Hepatocyte (in vitro differentiated cells): ENCODE data around the gene GRIPAP1. TPM values are rescaled to one million over a fixed set of nuclear protein-coding genes. Genes with fewer than 3 reads are reported as not detected.

Experiments used
- DNase-seq: peaks from one replicate; pipeline ENCODE4 v3.0.0-alpha.2; 2016; ENCODE audit warnings: low spot score
- H2AFZ ChIP-seq: fragments of 200-600 bp; sonication (generic); 2 replicates; pipeline ENCODE4 v1.6.0; 2016; ENCODE audit warnings: antibody characterized with exemption, mild to moderate bottlenecking
- H3K27ac ChIP-seq: fragments of 200-600 bp; sonication (generic); 2 replicates; pipeline ENCODE4 v1.5.1; 2016; ENCODE audit warnings: mild to moderate bottlenecking
- H3K27me3 ChIP-seq: fragments of 200-600 bp; sonication (generic); 2 replicates; pipeline ENCODE4 v1.6.1; 2016
- H3K36me3 ChIP-seq: fragments of 200-600 bp; sonication (generic); replicated peaks from 2 replicates; pipeline ENCODE4 v1.5.1; 2016; ENCODE audit warnings: low read depth; ENCODE audit not compliant: insufficient read depth
- H3K4me1 ChIP-seq: fragments of 200-600 bp; sonication (generic); 2 replicates; pipeline ENCODE4 v1.5.1; 2016; ENCODE audit warnings: mild to moderate bottlenecking, moderate library complexity; ENCODE audit not compliant: insufficient read depth
- H3K4me2 ChIP-seq: fragments of 200-600 bp; sonication (generic); 2 replicates; pipeline ENCODE4 v1.6.0; 2016
- H3K4me3 ChIP-seq: fragments of 200-600 bp; sonication (generic); 2 replicates; pipeline ENCODE4 v1.5.1; 2016; ENCODE audit warnings: mild to moderate bottlenecking
- H3K79me2 ChIP-seq: fragments of 200-600 bp; sonication (generic); 2 replicates; pipeline ENCODE4 v1.6.0; 2017; ENCODE audit warnings: mild to moderate bottlenecking
- H3K9me2 ChIP-seq: fragments of 200-600 bp; sonication (generic); replicated peaks from 2 replicates; pipeline ENCODE4 v1.6.0; 2017; ENCODE audit warnings: mild to moderate bottlenecking; ENCODE audit not compliant: insufficient read depth
- H3K9me3 ChIP-seq: fragments of 200-600 bp; sonication (generic); 2 replicates; pipeline ENCODE4 v1.5.1; 2016; ENCODE audit warnings: low read depth, mild to moderate bottlenecking
- H4K20me1 ChIP-seq: fragments of 200-600 bp; sonication (generic); 2 replicates; pipeline ENCODE4 v1.6.0; 2016; ENCODE audit warnings: mild to moderate bottlenecking; ENCODE audit not compliant: insufficient read depth, poor library complexity, severe bottlenecking
- CTCF ChIP-seq: fragments of 200-600 bp; sonication (generic); IDR thresholded peaks from 2 replicates; pipeline ENCODE4 v1.5.1; 2016; ENCODE audit warnings: antibody characterized with exemption, mild to moderate bottlenecking; ENCODE audit not compliant: poor library complexity
- EZH2 ChIP-seq: fragments of 200-600 bp; sonication (generic); IDR thresholded peaks from 2 replicates; pipeline ENCODE4 v1.6.1; 2016; ENCODE audit warnings: antibody characterized with exemption, mild to moderate bottlenecking, borderline replicate concordance
- EZH2phosphoT487 ChIP-seq: fragments of 200-600 bp; sonication (generic); IDR thresholded peaks from one replicate; pipeline ENCODE4 v1.6.1; 2018; ENCODE audit warnings: antibody characterized with exemption, mild to moderate bottlenecking, low read depth, moderate library complexity; ENCODE audit not compliant: unreplicated experiment, severe bottlenecking
- WGBS: methylation state at CpG from one replicate; pipeline ENCODE4 v1.1.6; 2016; ENCODE audit warnings: low lambda C conversion rate; ENCODE audit errors: missing lambda C conversion rate; 5-methylcytosine and 5-hydroxymethylcytosine counted together
- polyA plus RNA-seq: library from polyadenylated mRNA; unstranded; fragments of >200 nt; fragmentation: Nextera tagmentation; extraction: Ambion mirVana; gene quantifications from 2 replicates; pipeline ENCODE4 v1.2.1, GENCODE V29; 2016
- total RNA-seq: library from RNA; depleted of rRNA; stranded (reverse); fragments of >200 nt; gene quantifications from 2 replicates; pipeline ENCODE4 v1.2.3, GENCODE V29; 2014

GRIPAP1 gene
- total and polyA plus RNA-seq, 2 experiments from 2014 or later, result 20.2 to 31.4 TPM

GRCh38 chrX:48934581-48935300 lies 67.3 kb downstream of the GRIPAP1 start:
- no peak overlapping the region for H2AFZ ChIP-seq
- DNase-seq, result no peak
- H3K36me3 ChIP-seq, result no peaks in the 10 kb centered on the region
- H3K27me3 ChIP-seq, result no peaks in the 10 kb centered on the region
- no peaks in the 10 kb centered on the region for H3K9me2 ChIP-seq
- no peaks in the 10 kb centered on the region for H3K4me1 ChIP-seq
- no peak overlapping the region for H3K27ac ChIP-seq
- no peaks in the 10 kb centered on the region for H3K9me3 ChIP-seq
- H3K4me3 ChIP-seq, result no peak overlapping the region
- H4K20me1 ChIP-seq, result peaks cover 6% of the 10 kb centered on the region
- WGBS, result 74% methylated on average over 7 of the region's 7 CpGs
- peaks cover 17% of the 10 kb centered on the region for H3K79me2 ChIP-seq
- no peak overlapping the region for H3K4me2 ChIP-seq
- TF ChIP-seq EZH2 (no peak), EZH2phosphoT487 (no peak), CTCF (no peak)

- Histone ChIP-seq H3K9me2 (no peaks in the 10 kb centered on the region), H3K27ac (no peak overlapping the region), H3K4me3 (no peak overlapping the region), H3K36me3 (no peaks in the 10 kb centered on the region), H3K4me1 (no peaks in the 10 kb centered on the region), H4K20me1 (peaks cover 3% of the 10 kb centered on the region), H3K27me3 (no peaks in the 10 kb centered on the region), H3K79me2 (peaks cover 8% of the 10 kb centered on the region), H3K9me3 (no peaks in the 10 kb centered on the region), H3K4me2 (no peak overlapping the region), H2AFZ (no peak overlapping the region)
- DNase-seq, result no peak
- no peak for TF ChIP-seq CTCF
- TF ChIP-seq EZH2phosphoT487, result no peak
- no peak for TF ChIP-seq EZH2
- 87% methylated on average over 2 of the region's 2 CpGs for WGBS
Observed at GRCh38 chrX:48933757-48934156, 68.3 kb downstream of the GRIPAP1 start.

DNA sequence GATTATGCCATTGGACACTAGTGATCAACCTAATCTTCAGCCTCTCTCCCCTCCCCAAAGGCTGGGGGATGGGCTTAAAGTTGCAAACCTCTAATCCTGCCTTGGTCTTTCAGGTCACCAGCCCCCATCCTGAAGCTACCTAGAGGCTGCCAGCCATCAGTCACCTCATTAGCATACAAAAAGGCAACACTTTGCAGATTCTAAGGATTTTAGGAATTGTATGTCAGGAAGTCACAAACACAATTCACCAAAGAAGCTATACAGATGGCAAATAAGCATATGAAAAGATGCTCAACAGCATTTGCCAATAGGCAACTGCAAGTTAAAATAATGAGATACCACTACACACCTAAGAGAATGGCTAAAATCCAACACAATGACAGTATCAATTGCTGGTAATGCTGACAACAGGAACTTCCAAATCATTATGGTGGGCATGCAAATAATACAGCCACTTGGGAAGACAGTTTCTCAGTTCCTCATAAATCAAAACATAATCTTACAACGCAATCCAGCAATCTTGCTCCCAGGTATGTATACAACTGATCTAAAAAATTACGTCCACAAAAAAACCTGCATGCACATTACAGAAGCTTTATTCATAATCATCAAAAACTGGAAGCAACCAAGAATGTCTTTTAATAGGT lies 74.2 kb downstream of the GRIPAP1 start:
- 66% methylated on average over 2 of the region's 2 CpGs for WGBS
- no peaks in the 10 kb centered on the region for H3K9me3 ChIP-seq
- H2AFZ ChIP-seq, result no peak overlapping the region
- DNase-seq, result no peak
- no peak overlapping the region for H3K4me3 ChIP-seq
- TF ChIP-seq CTCF (no peak), EZH2phosphoT487 (no peak), EZH2 (no peak)
- H3K4me1 ChIP-seq, result no peaks in the 10 kb centered on the region
- no peak overlapping the region for H3K4me2 ChIP-seq
- no peaks in the 10 kb centered on the region for H3K27me3 ChIP-seq
- H3K27ac ChIP-seq, result no peak overlapping the region
- H3K9me2 ChIP-seq, result no peaks in the 10 kb centered on the region
- H3K79me2 ChIP-seq, result no peaks in the 10 kb centered on the region
- no peaks in the 10 kb centered on the region for H4K20me1 ChIP-seq
- no peaks in the 10 kb centered on the region for H3K36me3 ChIP-seq
